Measurements from ENCODE around the gene PNP.
"Not testable (repeated sequence)": the region's sequence is repeated elsewhere in the genome, so short reads cannot be mapped to it uniquely, and the experiment has no call there.

Gene PNP

DNA sequence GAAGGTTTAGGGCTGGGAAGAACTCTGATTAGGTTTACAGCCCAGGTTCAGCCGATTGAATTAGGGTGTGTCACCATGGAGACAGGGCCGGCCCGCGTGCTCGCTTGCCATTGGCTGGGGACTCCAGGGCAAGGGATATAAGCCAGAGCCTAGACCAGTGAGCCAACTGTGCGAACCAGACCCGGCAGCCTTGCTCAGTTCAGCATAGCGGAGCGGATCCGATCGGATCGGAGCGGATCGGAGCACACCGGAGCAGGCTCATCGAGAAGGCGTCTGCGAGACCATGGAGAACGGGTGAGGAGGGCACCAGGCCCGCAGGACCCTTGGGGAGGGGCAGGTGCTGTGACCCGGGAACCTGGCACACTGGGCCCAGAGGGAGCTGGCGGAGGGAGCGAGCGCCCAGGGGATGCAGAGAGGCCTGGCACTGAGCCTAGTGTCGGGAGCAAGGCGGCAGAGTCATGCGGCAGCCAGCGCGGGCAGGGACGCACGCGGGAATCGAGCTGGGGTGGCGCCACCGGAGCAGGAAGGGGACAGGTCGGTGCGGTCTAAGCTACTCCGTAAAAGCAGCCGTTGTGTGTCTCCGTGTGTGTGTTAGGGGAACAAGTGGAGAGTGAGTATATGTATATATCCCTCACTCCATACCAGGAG lies at the start of gene PNP:
Gene PNP, plus strand, starts transcription at position 165 of the 648 bp plus-strand sequence. Its CDS starts 119 bp downstream, at position 284.
- peak; percentile 94 for DNase-seq

- DNase-seq: no peak
Observed at GRCh38 chr14:20419419-20419818, 49.8 kb upstream of the PNP start.

- no peak for DNase-seq
Observed at GRCh38 chr14:20421267-20421666, 47.9 kb upstream of the PNP start.

- DNase-seq: no peak
Observed at GRCh38 chr14:20422886-20423285, 46.3 kb upstream of the PNP start.

DNA sequence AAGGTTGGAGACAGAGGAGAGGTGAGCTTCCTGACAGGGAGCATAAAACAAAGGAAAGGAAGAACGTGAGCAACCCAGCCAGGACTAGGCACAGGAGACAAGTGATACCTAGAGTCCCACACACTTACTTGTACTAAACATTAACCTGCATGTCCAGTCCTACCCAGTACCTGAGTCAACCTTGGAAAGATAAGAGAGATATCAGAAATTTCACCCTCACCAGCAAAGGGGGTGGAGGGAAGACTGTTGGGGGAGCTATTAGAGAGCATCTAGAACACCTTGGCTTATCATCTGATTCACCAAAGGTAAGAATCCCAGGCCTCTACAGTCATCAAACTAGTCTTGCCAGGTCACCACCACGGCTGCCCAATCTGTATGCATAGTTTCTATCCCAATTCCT lies 44.4 kb upstream of the PNP start:
- DNase-seq: no peak

DNA sequence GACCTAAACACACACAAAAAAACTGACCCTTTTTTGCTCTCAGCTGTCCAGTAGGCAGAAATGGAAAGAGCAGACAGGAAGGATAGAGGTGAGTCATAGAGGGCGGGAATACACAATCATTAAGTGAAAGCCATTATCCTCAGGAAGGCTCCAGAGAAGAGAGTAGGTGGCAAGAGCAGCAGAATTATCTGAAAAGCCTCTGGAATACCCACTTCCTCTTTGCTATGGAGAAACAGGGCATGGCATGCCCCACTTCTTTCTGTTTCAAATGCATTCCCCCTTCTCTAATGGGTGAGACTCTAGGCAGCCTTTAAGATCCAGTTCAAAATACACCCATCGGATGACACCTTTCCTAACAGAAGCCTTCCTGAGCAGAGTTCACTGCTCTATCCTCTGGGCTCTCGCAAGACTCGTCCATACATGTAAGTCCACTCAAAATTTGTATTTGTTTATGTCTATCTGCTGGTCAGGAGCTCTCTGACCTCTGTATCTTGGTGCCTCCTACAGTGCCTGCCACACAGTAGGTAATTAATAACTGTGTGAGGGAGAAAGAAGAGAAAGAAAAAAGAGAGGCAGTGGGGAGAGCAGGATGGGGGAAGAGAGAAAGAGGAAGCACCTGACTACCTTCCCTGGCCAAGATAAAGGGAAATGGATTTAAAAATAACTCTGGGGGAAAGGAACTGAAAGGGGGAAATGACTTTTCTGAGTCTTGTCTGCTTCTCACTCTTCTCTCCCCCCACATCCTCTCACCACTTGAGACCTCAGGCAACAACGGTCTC lies 41.8 kb upstream of the PNP start:
- no peak for DNase-seq

GRCh38 chr14:20428010-20428365 lies 41.2 kb upstream of the PNP start:
- no peak for DNase-seq

DNA sequence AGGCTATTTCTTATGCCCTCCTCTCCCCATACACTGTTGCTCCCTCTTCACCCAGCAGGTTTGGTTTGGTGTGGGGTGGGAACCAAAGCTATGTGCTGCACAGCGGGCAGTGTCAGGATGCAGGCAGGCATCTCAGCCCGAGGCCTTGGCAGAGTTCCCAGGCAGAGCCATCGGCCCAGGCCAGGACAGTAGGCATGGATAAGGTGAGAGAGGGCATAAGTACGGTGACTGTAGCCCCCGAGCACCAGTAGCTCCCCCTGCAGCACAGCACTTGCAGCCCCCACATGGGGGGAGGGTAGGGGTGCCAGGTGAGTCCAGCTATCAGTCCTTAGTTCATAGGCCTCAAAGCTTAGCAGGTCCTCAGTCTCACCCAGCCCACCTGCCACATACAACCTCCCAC lies 40.4 kb upstream of the PNP start:
- DNase-seq: no peak

GRCh38 chr14:20429801-20430669 lies 39.2 kb upstream of the PNP start:
- no peak for DNase-seq

- DNase-seq: peak; percentile 64
Observed at GRCh38 chr14:20434701-20435581, 34.3 kb upstream of the PNP start.

GRCh38 chr14:20435582-20436362 lies 33.4 kb upstream of the PNP start, which contains the start of gene KLHL33:
TSS of gene KLHL33 (minus strand) at chr14:20436166. CDS start at chr14:20435811, 355 bp downstream.
- no peak for DNase-seq

- DNase-seq: no peak
Observed at GRCh38 chr14:20436363-20436755, 32.8 kb upstream of the PNP start.

- DNase-seq: no peak
Observed at GRCh38 chr14:20438664-20439063, 30.5 kb upstream of the PNP start.

- DNase-seq: no peak
Observed at GRCh38 chr14:20440465-20440864, 28.7 kb upstream of the PNP start.

GRCh38 chr14:20440882-20441281 lies 28.3 kb upstream of the PNP start:
- no peak for DNase-seq

DNA sequence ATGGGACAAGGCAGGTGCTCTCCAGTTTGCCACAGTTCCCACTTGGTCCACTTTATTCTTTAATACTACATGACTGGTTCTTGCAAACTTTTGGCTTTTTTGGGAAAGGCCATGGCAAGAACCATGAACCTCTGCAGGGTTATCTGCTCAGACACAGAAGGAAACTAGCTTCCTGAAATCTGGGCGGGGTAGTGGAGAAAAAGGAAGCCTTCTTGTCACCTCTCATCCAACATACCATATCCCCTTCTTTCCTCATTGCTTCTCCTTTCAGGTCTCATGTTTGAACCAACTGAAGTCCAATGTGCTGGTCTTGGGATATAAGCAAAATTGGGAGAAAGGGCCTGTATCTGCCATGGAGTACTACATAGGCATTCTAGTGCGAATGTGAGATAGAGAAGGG lies 27.7 kb upstream of the PNP start:
- no peak for DNase-seq

GRCh38 chr14:20443650-20444049 lies 25.6 kb upstream of the PNP start:
- not testable (repeated sequence) for DNase-seq

- DNase-seq: no peak
Observed at GRCh38 chr14:20446889-20447288, 22.3 kb upstream of the PNP start.

DNA sequence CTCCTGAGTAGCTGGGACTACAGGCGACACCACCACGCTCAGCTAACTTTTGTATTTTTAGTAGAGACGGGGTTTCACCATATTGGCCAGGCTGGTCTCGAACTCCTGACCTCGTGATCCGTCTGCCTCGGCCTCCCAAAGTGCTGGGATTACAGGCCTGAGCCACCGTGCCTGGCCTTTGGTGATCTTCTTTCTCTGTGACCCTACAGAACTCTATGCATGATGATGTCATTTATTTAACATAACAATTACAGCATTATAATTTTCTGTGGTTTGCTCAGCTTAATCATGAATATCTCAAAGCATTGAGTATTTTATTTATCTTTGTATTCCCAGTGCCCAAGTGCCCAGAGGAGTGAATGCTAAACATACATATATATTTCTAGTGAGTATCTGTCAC lies 16.4 kb upstream of the PNP start:
- not testable (repeated sequence) for DNase-seq

GRCh38 chr14:20454516-20455354 lies 14.5 kb upstream of the PNP start, which contains the start of the genes APEX1 and OSGEP:
TSS of gene APEX1 (plus strand) at chr14:20455226. CDS start at chr14:20455646, 420 bp downstream.
TSS of gene OSGEP (minus strand) at chr14:20454812. CDS start at chr14:20454683, 129 bp downstream.
- DNase-seq: peak; percentile 100
